ENCODE results near the gene COX18. TPM values are rescaled to one million over a fixed set of nuclear protein-coding genes. Genes with fewer than 3 reads are reported as not detected.

Gene COX18
- total RNA-seq, 2 experiments from 2014 or later = 25.7 to 26.8 TPM

DNA sequence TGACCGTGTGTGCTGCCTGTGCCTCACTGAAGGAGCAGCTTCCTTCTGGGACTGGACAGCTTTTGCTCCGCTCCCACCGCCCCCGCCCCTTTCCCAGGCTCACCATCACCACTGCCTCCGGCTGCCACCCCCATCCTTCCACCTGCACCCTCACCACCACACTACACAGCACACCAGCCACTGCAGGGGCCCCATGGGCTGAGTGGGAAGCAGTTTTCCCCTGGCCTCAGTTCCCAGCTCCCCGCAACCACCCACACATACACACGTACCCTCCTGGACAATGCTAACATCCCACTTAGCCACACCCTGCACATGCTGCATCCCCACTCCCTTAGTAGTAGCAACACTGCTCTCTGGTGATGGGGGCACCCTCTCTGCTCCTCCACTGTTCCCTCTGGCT, 29.6 kb upstream of the COX18 start:
- CTCF ChIA-PET = no interaction called here
- intact Hi-C loops (cut with micrococcal nuclease) = no loop called here

DNA sequence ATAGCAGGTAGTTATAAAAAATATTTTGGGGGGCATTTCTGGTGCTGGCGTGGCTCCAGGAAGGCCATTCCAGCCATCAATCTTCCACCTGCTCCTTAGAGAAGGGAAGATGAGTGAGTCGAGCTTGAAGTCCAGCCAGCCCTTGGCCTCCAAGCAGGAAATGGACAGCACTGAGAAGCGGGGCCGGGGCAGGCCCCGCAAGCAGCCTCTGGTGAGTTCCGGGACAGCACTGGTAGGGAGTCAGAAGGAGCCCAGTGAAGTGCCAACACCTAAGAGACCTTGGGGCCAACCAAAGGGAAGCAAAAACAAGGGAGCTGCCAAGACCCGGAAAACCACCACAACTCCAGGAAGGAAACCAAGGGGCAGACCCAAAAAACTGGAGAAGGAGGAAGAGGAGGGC, 29.2 kb upstream of the COX18 start:
- no peaks in the 10 kb centered on the region for H3K27me3 Mint-ChIP-seq
- DNase-seq = no peak
- no peaks in the 10 kb centered on the region for H3K9me3 Mint-ChIP-seq
- intact Hi-C loops (cut with micrococcal nuclease) = no loop called here
- TF ChIP-seq, protein P1, sequence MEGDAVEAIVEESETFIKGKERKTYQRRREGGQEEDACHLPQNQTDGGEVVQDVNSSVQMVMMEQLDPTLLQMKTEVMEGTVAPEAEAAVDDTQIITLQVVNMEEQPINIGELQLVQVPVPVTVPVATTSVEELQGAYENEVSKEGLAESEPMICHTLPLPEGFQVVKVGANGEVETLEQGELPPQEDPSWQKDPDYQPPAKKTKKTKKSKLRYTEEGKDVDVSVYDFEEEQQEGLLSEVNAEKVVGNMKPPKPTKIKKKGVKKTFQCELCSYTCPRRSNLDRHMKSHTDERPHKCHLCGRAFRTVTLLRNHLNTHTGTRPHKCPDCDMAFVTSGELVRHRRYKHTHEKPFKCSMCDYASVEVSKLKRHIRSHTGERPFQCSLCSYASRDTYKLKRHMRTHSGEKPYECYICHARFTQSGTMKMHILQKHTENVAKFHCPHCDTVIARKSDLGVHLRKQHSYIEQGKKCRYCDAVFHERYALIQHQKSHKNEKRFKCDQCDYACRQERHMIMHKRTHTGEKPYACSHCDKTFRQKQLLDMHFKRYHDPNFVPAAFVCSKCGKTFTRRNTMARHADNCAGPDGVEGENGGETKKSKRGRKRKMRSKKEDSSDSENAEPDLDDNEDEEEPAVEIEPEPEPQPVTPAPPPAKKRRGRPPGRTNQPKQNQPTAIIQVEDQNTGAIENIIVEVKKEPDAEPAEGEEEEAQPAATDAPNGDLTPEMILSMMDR (IDR thresholded peaks at IDR 0.05) = no peak
- CTCF ChIA-PET = no interaction called here
- H3K36me3 Mint-ChIP-seq (ENCODE audit: low read depth) = peaks cover 26% of the 10 kb centered on the region
- H3K4me3 Mint-ChIP-seq = no peak overlapping the region
- H3K4me1 Mint-ChIP-seq (ENCODE audit: low read depth) = no peaks in the 10 kb centered on the region
- POLR2A ChIA-PET = interaction anchor here (0.9 to 2.0 kb wide), 2 partner anchors 10 to 20 kb away, joined by 4 to 6 read pairs; no protein-coding TSS in a partner anchor
- ATAC-seq = no peak
- peak overlapping the region; percentile 15 for H3K27ac Mint-ChIP-seq

More for the DNA sequence above, 29.6 kb upstream of the COX18 start:
- H3K9me3 Mint-ChIP-seq = no peaks in the 10 kb centered on the region
- peaks cover 26% of the 10 kb centered on the region for H3K36me3 Mint-ChIP-seq (ENCODE audit: low read depth)
- H3K27me3 Mint-ChIP-seq = no peaks in the 10 kb centered on the region
- no peak for DNase-seq
- peak overlapping the region; percentile 63 for H3K27ac Mint-ChIP-seq
- POLR2A ChIA-PET = interaction anchor here (0.9 to 2.0 kb wide), 2 partner anchors 10 to 20 kb away, joined by 4 to 6 read pairs; no protein-coding TSS in a partner anchor
- ATAC-seq = no peak
- TF ChIP-seq, protein P1 (IDR thresholded peaks at IDR 0.05) = no peak
- peaks cover 2% of the 10 kb centered on the region for H3K4me1 Mint-ChIP-seq (ENCODE audit: low read depth)
- no peak overlapping the region for H3K4me3 Mint-ChIP-seq

DNA sequence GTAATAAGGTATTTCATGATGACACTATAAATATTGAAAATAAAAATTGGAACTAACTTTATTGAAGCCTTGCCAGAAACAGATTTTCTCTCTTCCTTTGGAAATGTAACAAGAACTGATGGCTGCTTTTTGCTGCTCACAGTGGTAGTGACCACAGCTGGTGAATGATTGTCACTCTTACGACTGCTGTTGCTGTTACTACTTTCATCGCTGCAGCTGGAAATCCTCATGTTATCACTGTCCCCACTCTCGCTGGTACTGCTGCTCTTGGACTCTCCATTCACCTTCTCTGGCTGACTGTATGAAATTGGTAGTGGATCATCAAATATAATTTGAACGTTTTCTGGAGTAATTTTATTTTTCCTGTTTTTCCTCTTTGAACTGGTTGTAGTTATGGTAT, 28.5 kb upstream of the COX18 start:
- Mint-ChIP-seq H3K36me3 (ENCODE audit: low read depth) (peaks cover 26% of the 10 kb centered on the region), H3K4me3 (no peak overlapping the region), H3K4me1 (ENCODE audit: low read depth) (no peaks in the 10 kb centered on the region), H3K27ac (no peak overlapping the region), H3K27me3 (no peaks in the 10 kb centered on the region), H3K9me3 (no peaks in the 10 kb centered on the region)
- intact Hi-C loops (cut with micrococcal nuclease) = no loop called here
- ChIA-PET POLR2A (interaction anchor here (2.0 kb wide), 1 partner anchor 9 kb away, joined by 6 read pairs; no protein-coding TSS in a partner anchor), CTCF (interaction anchor here (0.6 kb wide), 1 partner anchor 95 kb away, joined by 3 read pairs; no protein-coding TSS in a partner anchor)
- DNase-seq (no peak), ATAC-seq (no peak)
- TF ChIP-seq, protein P1 (IDR thresholded peaks at IDR 0.05) = no peak

DNA sequence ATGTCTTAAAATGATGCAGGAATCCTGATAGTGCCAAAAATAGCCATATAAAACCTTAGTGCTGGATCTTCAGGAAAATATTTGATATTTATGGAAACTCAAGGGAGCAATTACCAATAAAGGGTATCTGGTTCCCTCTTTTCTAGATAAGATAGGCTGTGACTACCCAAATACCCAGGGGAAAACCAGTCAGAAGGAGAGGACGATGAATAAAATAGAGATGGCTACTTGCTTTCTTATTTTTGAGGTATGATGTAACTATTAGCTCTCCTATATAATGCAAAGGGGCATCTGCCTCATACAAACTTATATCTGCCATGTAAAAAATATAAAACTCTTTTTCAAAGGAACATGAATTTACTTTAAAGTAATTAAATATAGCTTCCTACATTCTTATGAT, 23.4 kb upstream of the COX18 start:
- Mint-ChIP-seq H3K4me1 (ENCODE audit: low read depth) (peaks cover 3% of the 10 kb centered on the region), H3K27ac (no peak overlapping the region), H3K27me3 (no peaks in the 10 kb centered on the region), H3K36me3 (ENCODE audit: low read depth) (peaks cover 31% of the 10 kb centered on the region), H3K9me3 (no peaks in the 10 kb centered on the region), H3K4me3 (no peak overlapping the region)
- TF ChIP-seq, protein P1 (IDR thresholded peaks at IDR 0.05) = no peak
- DNase-seq (no peak), ATAC-seq (no peak)
- intact Hi-C loops (cut with micrococcal nuclease) = no loop called here
- ChIA-PET CTCF (interaction anchor here (0.6 kb wide), 1 partner anchor 33 kb away, joined by 3 read pairs; no protein-coding TSS in a partner anchor), POLR2A (no interaction called here)

DNA sequence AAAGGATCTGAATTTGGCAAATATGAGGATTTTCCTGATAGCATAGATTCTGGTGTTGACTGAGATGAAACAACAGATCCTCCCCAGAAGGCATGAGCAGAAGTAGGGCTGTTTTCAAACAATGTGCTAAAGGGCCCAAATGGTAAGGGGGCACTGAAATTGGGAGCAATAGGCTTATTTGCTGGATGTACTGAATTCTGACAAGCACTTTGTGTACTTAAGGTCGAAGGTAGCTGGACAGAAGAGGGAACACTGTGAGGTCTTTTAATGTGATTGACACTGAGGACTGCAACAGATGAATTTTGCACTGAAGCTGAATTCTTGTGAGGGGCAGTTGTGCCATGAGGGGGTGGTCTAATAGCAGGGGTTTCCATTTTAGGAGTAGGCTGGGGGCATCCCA, 21.2 kb upstream of the COX18 start:
- H3K36me3 Mint-ChIP-seq (ENCODE audit: low read depth) = peaks cover 33% of the 10 kb centered on the region
- H3K27ac Mint-ChIP-seq = peak overlapping the region; percentile 21
- ChIA-PET CTCF (interaction anchor here (0.9 to 2.3 kb wide), 3 partner anchors 12 to 167 kb away, joined by 3 to 8 read pairs (median 3); no protein-coding TSS in a partner anchor), POLR2A (interaction anchor here (0.7 to 1.0 kb wide), 2 partner anchors 9 to 15 kb away, joined by 3 read pairs; no protein-coding TSS in a partner anchor)
- DNase-seq (no peak), ATAC-seq (no peak)
- TF ChIP-seq, protein P1 (IDR thresholded peaks at IDR 0.05) = no peak
- no peaks in the 10 kb centered on the region for H3K9me3 Mint-ChIP-seq
- peaks cover 9% of the 10 kb centered on the region for H3K4me1 Mint-ChIP-seq (ENCODE audit: low read depth)
- no peaks in the 10 kb centered on the region for H3K27me3 Mint-ChIP-seq
- H3K4me3 Mint-ChIP-seq = no peak overlapping the region
- intact Hi-C loops (cut with micrococcal nuclease) = no loop called here

Data from activated CD8-positive, alpha-beta T cell treated with anti-CD3 and anti-CD28 coated beads for 36 hours (primary cell).